ENCODE measurements around the gene TAF9B.

DNA sequence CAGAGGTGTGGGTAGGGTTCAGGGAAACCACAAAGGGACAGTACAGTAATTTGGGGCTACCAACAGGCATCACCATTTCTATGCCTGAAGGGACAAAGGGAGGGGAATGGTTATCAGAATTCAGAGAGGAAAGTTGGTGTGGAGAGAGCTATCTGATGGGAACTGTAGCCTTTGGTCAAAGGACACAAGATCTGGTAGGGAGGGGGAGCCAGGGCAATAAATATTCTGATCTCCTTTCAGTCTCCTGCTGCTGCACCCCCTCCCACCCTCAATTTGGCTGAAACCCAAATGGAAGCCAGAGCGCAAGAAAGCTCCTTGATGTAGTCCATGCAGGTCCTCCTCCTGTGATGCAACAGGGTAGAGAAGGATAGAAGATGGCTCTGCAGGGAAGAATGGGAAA, 20.8 kb downstream of the TAF9B start:
- TF ChIP-seq, protein P1, sequence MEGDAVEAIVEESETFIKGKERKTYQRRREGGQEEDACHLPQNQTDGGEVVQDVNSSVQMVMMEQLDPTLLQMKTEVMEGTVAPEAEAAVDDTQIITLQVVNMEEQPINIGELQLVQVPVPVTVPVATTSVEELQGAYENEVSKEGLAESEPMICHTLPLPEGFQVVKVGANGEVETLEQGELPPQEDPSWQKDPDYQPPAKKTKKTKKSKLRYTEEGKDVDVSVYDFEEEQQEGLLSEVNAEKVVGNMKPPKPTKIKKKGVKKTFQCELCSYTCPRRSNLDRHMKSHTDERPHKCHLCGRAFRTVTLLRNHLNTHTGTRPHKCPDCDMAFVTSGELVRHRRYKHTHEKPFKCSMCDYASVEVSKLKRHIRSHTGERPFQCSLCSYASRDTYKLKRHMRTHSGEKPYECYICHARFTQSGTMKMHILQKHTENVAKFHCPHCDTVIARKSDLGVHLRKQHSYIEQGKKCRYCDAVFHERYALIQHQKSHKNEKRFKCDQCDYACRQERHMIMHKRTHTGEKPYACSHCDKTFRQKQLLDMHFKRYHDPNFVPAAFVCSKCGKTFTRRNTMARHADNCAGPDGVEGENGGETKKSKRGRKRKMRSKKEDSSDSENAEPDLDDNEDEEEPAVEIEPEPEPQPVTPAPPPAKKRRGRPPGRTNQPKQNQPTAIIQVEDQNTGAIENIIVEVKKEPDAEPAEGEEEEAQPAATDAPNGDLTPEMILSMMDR (IDR thresholded peaks at IDR 0.05), result no peak
- no peak for TF ChIP-seq POLR2A (IDR thresholded peaks at IDR 0.05)

Measured in Peyer's patch (tissue), 4 donors.